NCI-H1417 treated with DMSO at 0.1 percent for 48 hours (cell line): ENCODE results near the gene ZBED5.

Source experiments
- DNase-seq: peaks from one replicate; lab custom pipeline; 2025; lab: John Stamatoyannopoulos, UW

Gene ZBED5

GRCh38 chr11:10878408-10879214 lies 20.8 kb upstream of the ZBED5 start:
- DNase-seq: no peak

- DNase-seq: no peak
These were observed 18.3 kb upstream of the ZBED5 start for GRCh38 chr11:10876158-10876557.

- no peak for DNase-seq
These were observed 17.7 kb upstream of the ZBED5 start for GRCh38 chr11:10875430-10876021.

- DNase-seq: no peak
These were observed 14.2 kb upstream of the ZBED5 start for GRCh38 chr11:10872097-10872496.

GRCh38 chr11:10868352-10868751 lies 10.5 kb upstream of the ZBED5 start:
- DNase-seq: no peak

GRCh38 chr11:10866893-10867331 lies 9.1 kb upstream of the ZBED5 start:
- DNase-seq: no peak

- DNase-seq: no peak
These were observed 8.0 kb upstream of the ZBED5 start for GRCh38 chr11:10865837-10866270.

GRCh38 chr11:10864688-10865087 lies 6.8 kb upstream of the ZBED5 start:
- DNase-seq: no peak

- no peak for DNase-seq
These were observed 4.6 kb upstream of the ZBED5 start for GRCh38 chr11:10862446-10862845.

GRCh38 chr11:10861799-10862198 lies 3.9 kb upstream of the ZBED5 start:
- no peak for DNase-seq

GRCh38 chr11:10861047-10861446 lies 3.2 kb upstream of the ZBED5 start:
- DNase-seq: no peak

- no peak for DNase-seq
These were observed 829 bp upstream of the ZBED5 start for GRCh38 chr11:10858439-10859325.

- DNase-seq: no peak
These were observed 469 bp downstream of the ZBED5 start for GRCh38 chr11:10857459-10857708.

- no peak for DNase-seq
These were observed 979 bp downstream of the ZBED5 start for GRCh38 chr11:10856689-10857458.

GRCh38 chr11:10855295-10855694 lies 2.6 kb downstream of the ZBED5 start:
- DNase-seq: no peak

- no peak for DNase-seq
These were observed 9.6 kb downstream of the ZBED5 start for GRCh38 chr11:10847960-10848860.

- no peak for DNase-seq
These were observed 11.2 kb downstream of the ZBED5 start for GRCh38 chr11:10846660-10847059.

GRCh38 chr11:10845589-10845988 lies 12.3 kb downstream of the ZBED5 start:
- DNase-seq: no peak

- DNase-seq: no peak
These were observed 13.1 kb downstream of the ZBED5 start for GRCh38 chr11:10844796-10845195.

GRCh38 chr11:10844356-10844755 lies 13.5 kb downstream of the ZBED5 start:
- DNase-seq: no peak

GRCh38 chr11:10838881-10839280 lies 19.0 kb downstream of the ZBED5 start:
- DNase-seq: no peak
